Peyer's patch (tissue), 4 donors: Measurements from ENCODE around the gene COL3A1.

Experiments
- CTCF ChIP-seq, 6 experiments: fragments of 450-650 bp in 4 of 6; fragments of 200-600 bp in 2 of 6; sonication (generic) in 1 of 6; IDR thresholded peaks; one replicate each; pipeline ENCODE4 v1.5.1; 2017 to 2019; ENCODE audit warnings: antibody characterized with exemption in 6 of 6, mild to moderate bottlenecking in 3 of 6, moderate library complexity in 1 of 6
- POLR2A ChIP-seq, 2 donors: fragments of 450-650 bp; IDR thresholded peaks; one replicate each; pipeline ENCODE4 v1.5.1; 2017; ENCODE audit warnings: antibody characterized with exemption in 2 of 2, mild to moderate bottlenecking in 2 of 2, moderate library complexity in 2 of 2

DNA sequence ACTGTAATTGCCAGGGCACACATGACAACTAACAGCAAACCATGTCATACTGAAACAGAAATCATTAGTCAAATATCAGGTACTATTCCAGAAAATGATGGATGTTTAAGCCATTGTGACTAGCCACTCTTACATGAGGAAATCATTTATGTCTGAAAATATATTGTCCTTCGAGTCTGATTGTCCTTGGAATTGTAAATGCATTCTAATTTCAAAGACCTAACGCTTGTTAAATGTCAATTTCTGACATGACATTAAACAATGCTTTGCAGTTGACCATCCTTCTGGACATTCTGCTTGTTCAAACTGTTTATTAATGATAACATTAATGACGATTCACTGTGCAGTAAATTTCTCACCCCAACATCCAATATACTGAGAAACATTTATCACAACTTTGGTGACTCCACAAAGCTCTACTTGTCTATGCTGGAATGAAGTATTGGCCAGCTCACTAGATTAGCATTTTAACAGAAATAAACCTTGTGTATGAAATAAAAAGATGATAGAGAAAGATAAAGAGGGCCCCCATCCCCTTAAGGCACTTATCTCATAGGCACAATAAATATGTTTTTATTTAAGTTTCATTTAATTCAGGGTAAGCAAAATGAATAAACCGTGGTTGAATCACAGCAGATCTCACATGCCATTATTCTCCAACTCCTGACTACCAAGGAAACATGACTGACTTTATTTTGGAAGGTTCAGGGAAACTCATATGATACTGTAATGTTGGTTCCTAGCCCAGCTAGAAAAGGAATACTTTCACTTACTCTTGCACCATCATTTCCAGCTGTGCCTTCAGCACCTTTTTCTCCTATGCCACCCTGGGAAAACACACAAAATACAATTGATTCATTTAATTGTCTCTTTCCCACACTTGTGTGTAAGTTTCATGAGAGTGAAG, 82.3 kb downstream of the COL3A1 start:
- no peak for TF ChIP-seq CTCF (IDR thresholded peaks at IDR 0.05)
- no peak for TF ChIP-seq POLR2A (IDR thresholded peaks at IDR 0.05)
